ENCODE results near the gene STXBP4. TPM values are rescaled to one million over a fixed set of nuclear protein-coding genes. Genes with fewer than 3 reads are reported as not detected.

STXBP4 gene
- total and polyA plus RNA-seq, 3 donors from 2014 or later: 4.7 to 25.8 (median 19.3) TPM

GRCh38 chr17:55134486-55135157, 166.1 kb downstream of the STXBP4 start:
- Histone ChIP-seq H3K4me3 (no peak overlapping the region), H3K27me3 (no peaks in the 10 kb centered on the region), H3K36me3 (ENCODE audit: low read depth, missing control alignments) (no peaks in the 10 kb centered on the region), H3K9me3 (no peaks in the 10 kb centered on the region), H3K27ac (no peak overlapping the region), H3K4me1 (no peaks in the 10 kb centered on the region)
- intact Hi-C loops (cut with DNase I; ENCODE audit: low total_unique reads): no loop called here
- no peak for DNase-seq
- WGBS, 2 donors: 61 to 91% methylated on average over 1 of the region's 1 CpG
- no peak for TF ChIP-seq CTCF (IDR thresholded peaks at IDR 0.05)
- no peak for TF ChIP-seq POLR2A (IDR thresholded peaks at IDR 0.05)

GRCh38 chr17:55140809-55141208, 172.2 kb downstream of the STXBP4 start:
- intact Hi-C loops (cut with DNase I; ENCODE audit: low total_unique reads): no loop called here
- Histone ChIP-seq H3K27ac (no peak overlapping the region), H3K4me3 (no peak overlapping the region), H3K9me3 (no peaks in the 10 kb centered on the region), H3K27me3 (no peaks in the 10 kb centered on the region), H3K36me3 (ENCODE audit: low read depth, missing control alignments) (no peaks in the 10 kb centered on the region), H3K4me1 (no peaks in the 10 kb centered on the region)
- no peak for DNase-seq
- no peak for TF ChIP-seq POLR2A (IDR thresholded peaks at IDR 0.05)
- TF ChIP-seq CTCF (IDR thresholded peaks at IDR 0.05): no peak

- H3K27me3 ChIP-seq: no peaks in the 10 kb centered on the region
Observed at GRCh38 chr17:55144518-55144917, 176.0 kb downstream of the STXBP4 start.

GRCh38 chr17:55149485-55149884, 180.9 kb downstream of the STXBP4 start:
- Histone ChIP-seq H3K4me1 (no peaks in the 10 kb centered on the region), H3K4me3 (no peak overlapping the region), H3K27ac (no peak overlapping the region), H3K27me3 (no peaks in the 10 kb centered on the region), H3K9me3 (no peaks in the 10 kb centered on the region), H3K36me3 (ENCODE audit: low read depth, missing control alignments) (no peaks in the 10 kb centered on the region)
- TF ChIP-seq CTCF (IDR thresholded peaks at IDR 0.05) (no peak), POLR2A (IDR thresholded peaks at IDR 0.05) (no peak)
- no peak for DNase-seq
- intact Hi-C loops (cut with DNase I; ENCODE audit: low total_unique reads): no loop called here

More at GRCh38 chr17:55144518-55144917, 176.0 kb downstream of the STXBP4 start:
- TF ChIP-seq CTCF (IDR thresholded peaks at IDR 0.05): no peak
- no peak for TF ChIP-seq POLR2A (IDR thresholded peaks at IDR 0.05)
- Histone ChIP-seq H3K4me1 (no peaks in the 10 kb centered on the region), H3K4me3 (no peak overlapping the region), H3K27ac (no peak overlapping the region), H3K9me3 (no peaks in the 10 kb centered on the region), H3K36me3 (ENCODE audit: low read depth, missing control alignments) (no peaks in the 10 kb centered on the region)
- intact Hi-C loops (cut with DNase I; ENCODE audit: low total_unique reads): no loop called here
- no peak for DNase-seq

- Histone ChIP-seq H3K27me3 (no peaks in the 10 kb centered on the region), H3K27ac (no peak overlapping the region), H3K36me3 (ENCODE audit: low read depth, missing control alignments) (no peaks in the 10 kb centered on the region), H3K9me3 (no peaks in the 10 kb centered on the region), H3K4me1 (no peaks in the 10 kb centered on the region), H3K4me3 (no peak overlapping the region)
- TF ChIP-seq CTCF (IDR thresholded peaks at IDR 0.05): no peak
- TF ChIP-seq POLR2A (IDR thresholded peaks at IDR 0.05): no peak
- no peak for DNase-seq
- intact Hi-C loops (cut with DNase I; ENCODE audit: low total_unique reads): no loop called here
- 62 to 67% methylated on average over 4 of the region's 4 CpGs for WGBS, 2 donors
Observed at GRCh38 chr17:55152236-55152635, 183.7 kb downstream of the STXBP4 start.
